ENCODE measurements around the gene MRPL27. TPM values are rescaled to one million over a fixed set of nuclear protein-coding genes. Genes with fewer than 3 reads are reported as not detected.

Gene MRPL27
- 140 to 167 TPM (median 158 TPM) in 5 replicates for total RNA-seq (2022; extraction: Qiagen RNA extraction; ENCODE audit: low read depth)

GRCh38 chr17:50372758-50373556 is at the start of gene MRPL27, which contains the start of gene EME1:
TSS of gene MRPL27 (minus strand) at chr17:50373184. CDS start at chr17:50373170, 14 bp downstream.
TSS of gene EME1 (plus strand) at chr17:50373229. CDS start at chr17:50375209, 1,980 bp downstream.

GRCh38 chr17:50397111-50397918 is 24.3 kb upstream of the MRPL27 start, which contains the start of gene LRRC59:
TSS of gene LRRC59 (minus strand) at chr17:50397523. CDS start at chr17:50397317, 206 bp downstream.

GRCh38 chr17:50345432-50346312 is 27.3 kb downstream of the MRPL27 start, which contains the start of gene XYLT2:
TSS of gene XYLT2 (plus strand) at chr17:50346126. CDS start at chr17:50346141, 15 bp downstream.

Other genes starting within 250 kb of the MRPL27 start
- 0.22 to 0.85 TPM (median 0.35 TPM) in 5 replicates for gene SAMD14, start 243.0 kb downstream of the MRPL27 start, total RNA-seq (2022; extraction: Qiagen RNA extraction; ENCODE audit: low read depth)
- gene PPP1R9B, start 222.5 kb downstream of the MRPL27 start, total RNA-seq (2022; extraction: Qiagen RNA extraction; ENCODE audit: low read depth) = 47.0 to 62.9 TPM (median 59.0 TPM) in 5 replicates
- 0.84 to 1.9 TPM (median 1.5 TPM) in 5 replicates for gene SGCA, start 207.2 kb downstream of the MRPL27 start, total RNA-seq (2022; extraction: Qiagen RNA extraction; ENCODE audit: low read depth)
- gene COL1A1, start 171.6 kb downstream of the MRPL27 start, total RNA-seq (2022; extraction: Qiagen RNA extraction; ENCODE audit: low read depth) = 6.9 to 12.8 TPM (median 10.5 TPM) in 5 replicates
- 24.5 to 28.2 TPM (median 27.3 TPM) in 5 replicates for gene TMEM92, start 98.7 kb downstream of the MRPL27 start, total RNA-seq (2022; extraction: Qiagen RNA extraction; ENCODE audit: low read depth)
- 19.4 to 30.1 TPM (median 20.4 TPM) in 5 replicates for gene XYLT2, start 27.1 kb downstream of the MRPL27 start, total RNA-seq (2022; extraction: Qiagen RNA extraction; ENCODE audit: low read depth)
- gene EME1, start within 50 bp of the MRPL27 start, total RNA-seq (2022; extraction: Qiagen RNA extraction; ENCODE audit: low read depth) = 14.7 to 16.8 TPM (median 15.6 TPM) in 5 replicates
- 228 to 240 TPM (median 230 TPM) in 5 replicates for gene LRRC59, start 24.3 kb upstream of the MRPL27 start, total RNA-seq (2022; extraction: Qiagen RNA extraction; ENCODE audit: low read depth)
- gene ACSF2, start 53.0 kb upstream of the MRPL27 start, total RNA-seq (2022; extraction: Qiagen RNA extraction; ENCODE audit: low read depth) = 9.6 to 16.2 TPM (median 12.4 TPM) in 5 replicates
- not detected in 5 replicates for gene CHAD, start 95.7 kb upstream of the MRPL27 start, total RNA-seq (2022; extraction: Qiagen RNA extraction; ENCODE audit: low read depth)
- 30.0 to 37.7 TPM (median 34.1 TPM) in 5 replicates for gene RSAD1, start 105.7 kb upstream of the MRPL27 start, total RNA-seq (2022; extraction: Qiagen RNA extraction; ENCODE audit: low read depth)
- gene MYCBPAP, start 135.3 kb upstream of the MRPL27 start, total RNA-seq (2022; extraction: Qiagen RNA extraction; ENCODE audit: low read depth) = 0.32 to 1.0 TPM (median 0.37 TPM) in 5 replicates
- gene EPN3, start 159.6 kb upstream of the MRPL27 start, total RNA-seq (2022; extraction: Qiagen RNA extraction; ENCODE audit: low read depth) = 0.10 to 0.63 TPM (median 0.17 TPM) in 5 replicates
- gene SPATA20, start 174.0 kb upstream of the MRPL27 start, total RNA-seq (2022; extraction: Qiagen RNA extraction; ENCODE audit: low read depth) = 66.3 to 85.6 TPM (median 79.5 TPM) in 5 replicates
- gene CACNA1G, start 187.5 kb upstream of the MRPL27 start, total RNA-seq (2022; extraction: Qiagen RNA extraction; ENCODE audit: low read depth) = 3.1 to 4.8 TPM (median 4.4 TPM) in 5 replicates

Measured in A549 treated with CpdA at 1 μM for 4 hours (cell line).